Activated gamma-delta T cell treated with Interleukin-2 at 50 U/mL for 16 hours (primary cell): ENCODE measurements around the gene AKT1S1.
A peak's percentile ranks its signal among the peaks of the same experiment; 100 is the strongest.

ENCODE experiments used
- DNase-seq: peaks from one replicate; pipeline ENCODE4 v3.0.0-alpha.2; 2020

AKT1S1 gene

DNA sequence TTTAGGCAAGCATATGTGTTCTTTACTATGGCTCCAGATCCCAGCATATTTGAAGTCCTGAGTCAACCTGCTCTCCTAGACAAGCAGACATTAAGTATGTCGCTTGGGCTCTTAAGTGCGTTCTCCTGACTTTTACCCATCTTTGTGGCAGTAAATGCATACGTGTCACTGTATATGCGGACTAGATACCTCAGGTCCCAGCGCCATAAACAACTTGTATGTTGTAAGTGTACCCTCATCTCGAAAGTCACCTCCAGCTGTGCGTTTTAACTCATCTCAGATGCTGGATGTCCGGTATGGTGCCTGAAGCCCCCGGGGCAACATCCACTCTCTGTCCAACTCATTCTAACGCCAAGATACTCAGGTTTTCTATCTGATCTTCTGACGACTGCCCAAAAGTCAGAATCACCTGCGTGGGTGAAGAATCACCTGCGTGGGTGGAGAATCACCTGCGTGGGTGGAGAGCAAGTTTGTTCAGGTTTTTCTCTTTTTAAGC lies 24.5 kb downstream of the AKT1S1 start:
- no peak for DNase-seq

- peak; percentile 26 for DNase-seq
These were observed 25.5 kb downstream of the AKT1S1 start for GRCh38 chr19:49851456-49852259.

DNA sequence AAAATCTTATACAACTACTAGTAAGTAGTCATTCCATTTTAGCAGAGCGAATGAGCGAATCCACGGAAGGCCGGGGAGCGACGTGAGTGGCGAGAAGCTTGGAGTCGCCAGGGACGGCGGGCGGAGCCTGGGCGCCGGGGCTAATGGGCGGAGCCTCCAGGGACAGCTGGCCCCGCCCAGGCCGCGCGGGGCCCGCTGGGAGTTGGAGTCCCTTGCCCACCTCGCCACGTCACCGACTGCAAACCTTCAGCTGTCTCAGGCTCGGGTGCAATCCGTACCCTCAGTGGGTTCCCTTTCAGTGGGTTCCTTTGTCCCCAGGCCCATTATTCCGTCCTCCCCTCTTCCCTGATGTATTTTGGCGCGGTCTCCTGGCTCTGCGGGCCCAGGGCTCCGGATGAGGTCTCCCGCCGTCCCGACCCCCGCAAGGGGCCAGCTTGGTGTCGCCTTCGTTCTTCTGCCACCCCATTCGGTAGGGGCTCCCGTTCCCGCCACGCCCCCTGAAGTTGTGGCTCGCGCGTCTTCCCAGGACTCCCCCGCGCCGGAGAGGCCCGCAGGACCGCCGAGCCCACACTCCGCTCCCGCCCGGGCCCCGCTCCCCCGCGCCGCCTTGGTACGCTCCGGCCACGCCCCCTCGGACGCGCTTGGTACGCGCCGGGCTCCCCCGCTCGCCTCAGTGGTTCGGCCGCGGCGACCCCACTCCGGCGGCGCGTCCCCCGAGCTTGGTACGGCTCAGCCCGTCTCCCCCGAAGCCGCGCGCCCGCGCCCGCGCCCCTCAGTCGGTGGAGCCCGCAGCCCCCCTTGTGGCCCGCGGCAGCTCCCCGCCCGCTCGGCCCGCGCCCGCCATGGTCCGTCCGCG lies 26.4 kb downstream of the AKT1S1 start, which contains the start of gene PTOV1:
PTOV1 (plus strand) TSS at position 673 of the 856 bp plus-strand sequence.
- peak; percentile 84 for DNase-seq

DNA sequence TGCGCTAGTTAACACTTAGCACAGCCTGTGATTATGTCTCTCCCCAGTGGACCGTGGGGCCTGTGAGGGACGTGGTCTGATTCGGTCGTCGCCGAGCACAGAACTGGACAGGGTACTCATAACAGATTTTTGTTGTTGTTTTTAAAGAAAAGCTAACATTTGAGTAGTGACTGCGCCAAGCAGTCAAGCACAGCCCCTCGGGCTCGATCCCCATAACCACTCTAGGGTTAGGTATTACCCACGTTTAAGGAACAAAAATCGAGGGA lies 27.0 kb downstream of the AKT1S1 start:
- no peak for DNase-seq

DNA sequence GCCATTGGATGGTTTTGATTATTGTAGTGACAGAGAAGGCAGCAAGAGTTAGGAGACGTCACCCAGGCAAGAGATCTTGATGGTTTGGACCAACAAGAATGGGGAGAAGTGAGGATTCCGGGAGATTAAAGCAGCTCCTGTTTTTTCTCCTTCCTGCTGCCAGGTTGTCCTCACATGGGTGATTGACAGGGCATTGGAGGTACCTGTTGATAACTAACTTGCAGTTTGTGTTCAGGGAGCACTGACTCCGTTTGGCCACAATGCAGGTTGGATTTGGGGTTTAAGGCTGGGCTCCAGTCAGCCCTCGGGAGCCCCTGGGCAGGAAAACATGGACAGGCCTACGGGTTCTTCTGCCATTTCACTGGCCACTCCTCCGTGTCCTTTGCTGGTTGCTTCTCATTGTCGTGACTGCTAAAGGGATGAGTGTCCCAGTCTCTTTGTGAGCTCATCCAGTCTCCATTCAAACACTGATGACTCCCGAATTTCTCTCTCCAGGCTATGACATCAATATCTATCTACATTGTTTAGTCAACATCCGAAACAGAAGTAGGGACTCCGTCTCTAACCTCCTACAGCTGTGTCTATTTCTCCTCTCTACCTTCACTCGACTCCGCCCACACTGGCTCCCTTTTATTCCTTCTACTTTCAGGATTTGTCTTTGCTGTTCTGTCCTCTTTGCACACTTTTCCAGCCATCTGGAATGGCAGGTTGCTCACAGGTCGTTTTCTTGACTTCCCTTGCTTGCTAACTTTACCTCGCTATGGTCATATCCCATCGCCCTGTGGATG lies 27.5 kb downstream of the AKT1S1 start:
- DNase-seq = no peak

GRCh38 chr19:49848938-49849337 lies 28.2 kb downstream of the AKT1S1 start:
- no peak for DNase-seq

- no peak for DNase-seq
These were observed 29.1 kb downstream of the AKT1S1 start for GRCh38 chr19:49847731-49848696.

DNA sequence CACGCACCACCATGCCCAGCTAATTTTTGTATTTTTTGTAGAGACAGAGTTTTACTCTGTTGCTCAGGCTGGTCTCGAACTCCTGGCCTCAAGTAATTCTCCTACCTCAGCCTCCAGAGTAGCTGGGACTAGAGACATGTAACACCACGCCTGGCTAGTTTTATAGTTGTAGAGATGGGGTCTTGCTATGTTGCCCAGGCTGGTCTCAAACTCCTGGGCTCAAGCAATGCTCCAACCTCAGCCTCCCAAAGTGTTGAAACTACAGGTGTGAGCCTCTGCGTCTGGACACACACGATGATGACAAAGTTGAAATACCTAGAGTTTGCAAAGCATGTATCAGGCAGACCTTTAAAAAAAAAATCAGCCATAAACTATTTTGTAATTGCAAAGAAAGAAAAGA lies 30.7 kb downstream of the AKT1S1 start:
- DNase-seq = no peak

GRCh38 chr19:49845414-49845813 lies 31.7 kb downstream of the AKT1S1 start:
- no peak for DNase-seq

DNA sequence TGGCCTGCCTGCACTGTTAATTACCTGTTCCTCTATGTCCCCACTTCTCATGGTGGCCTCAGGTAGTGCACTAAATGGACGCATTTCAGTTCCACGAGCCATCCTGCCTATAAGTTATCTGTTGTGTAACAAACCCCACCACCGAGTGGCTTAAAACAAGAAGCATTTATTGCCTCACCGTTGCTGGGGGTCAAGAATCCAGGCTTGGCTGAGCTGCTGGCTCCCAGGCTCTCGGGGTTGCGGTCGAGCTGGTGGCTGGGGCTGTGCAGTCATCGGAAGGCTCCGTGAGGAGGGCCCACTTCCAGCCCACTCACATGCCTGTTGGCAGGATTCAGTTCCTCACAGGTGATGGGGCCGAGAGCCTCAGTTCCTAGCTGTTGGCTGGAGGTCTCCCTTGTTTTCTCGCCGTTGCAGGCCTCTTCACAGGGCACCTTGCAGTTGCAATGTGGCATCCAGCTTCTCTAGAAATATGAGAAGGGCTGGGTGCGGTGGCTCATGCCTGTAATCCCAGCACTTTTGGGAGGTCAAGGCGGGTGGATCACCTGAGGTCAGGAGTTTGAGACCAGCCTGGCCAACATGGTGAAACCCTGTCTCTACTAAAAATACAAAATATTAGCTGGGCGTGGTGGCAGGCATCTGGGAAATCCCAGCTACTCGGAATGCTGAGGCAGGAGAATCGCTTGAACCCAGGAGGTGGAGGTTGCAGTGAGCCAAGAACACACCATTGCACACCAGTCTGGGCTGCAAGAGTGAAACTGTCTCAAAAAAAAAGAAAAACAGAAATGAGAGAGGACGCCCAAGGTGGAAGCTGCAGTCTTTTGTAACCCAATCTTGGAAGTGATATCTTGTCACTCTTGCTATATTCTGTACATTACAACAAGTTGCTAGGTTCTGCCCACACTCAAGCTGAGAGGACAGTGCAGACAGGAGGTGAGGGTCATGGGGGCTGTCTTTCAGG lies 32.7 kb downstream of the AKT1S1 start:
- no peak for DNase-seq

DNA sequence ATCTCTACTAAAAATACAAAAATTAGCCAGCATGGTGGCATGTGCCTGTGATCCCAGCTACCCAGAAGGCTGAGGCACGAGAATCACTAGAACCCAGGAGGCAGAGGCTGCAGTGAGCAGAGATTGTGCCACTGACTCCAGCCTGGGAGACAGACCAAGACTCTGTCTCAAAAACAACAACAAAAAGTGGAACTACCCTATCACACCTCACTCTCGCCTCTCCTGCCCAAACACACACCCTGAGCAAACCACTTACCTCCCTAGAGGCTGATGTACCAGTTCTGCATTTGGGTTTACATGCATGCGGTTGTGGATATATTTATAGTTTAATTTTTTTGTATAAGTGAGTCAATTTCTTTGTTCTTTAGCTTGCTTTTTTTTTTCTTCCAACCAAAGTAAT lies 33.9 kb downstream of the AKT1S1 start:
- no peak for DNase-seq

DNA sequence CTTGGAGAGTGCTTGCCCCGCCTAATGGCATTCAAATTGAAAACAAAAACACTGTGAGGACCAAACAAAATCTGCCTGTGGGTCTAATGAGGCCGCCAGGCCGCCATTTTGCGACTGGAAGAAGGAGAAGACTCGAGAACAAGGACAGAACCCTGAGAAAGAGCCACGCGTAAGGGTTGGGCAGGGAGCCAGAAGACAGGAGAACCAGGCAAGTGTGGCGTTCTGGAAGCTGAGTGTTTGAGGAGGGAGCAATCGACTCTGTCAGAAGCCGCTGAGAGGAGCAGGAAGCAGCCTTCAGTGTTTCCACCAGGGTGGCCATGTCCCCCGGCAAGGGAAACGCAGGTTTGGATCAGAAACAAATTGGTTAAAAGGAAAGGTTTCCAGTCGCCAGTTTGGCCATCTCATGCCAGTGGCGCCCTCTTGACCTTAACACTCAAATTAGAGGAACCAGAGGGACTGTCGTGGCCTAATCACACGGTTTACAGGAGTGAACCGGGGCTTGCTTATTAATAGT lies 36.4 kb downstream of the AKT1S1 start:
- DNase-seq = no peak

DNA sequence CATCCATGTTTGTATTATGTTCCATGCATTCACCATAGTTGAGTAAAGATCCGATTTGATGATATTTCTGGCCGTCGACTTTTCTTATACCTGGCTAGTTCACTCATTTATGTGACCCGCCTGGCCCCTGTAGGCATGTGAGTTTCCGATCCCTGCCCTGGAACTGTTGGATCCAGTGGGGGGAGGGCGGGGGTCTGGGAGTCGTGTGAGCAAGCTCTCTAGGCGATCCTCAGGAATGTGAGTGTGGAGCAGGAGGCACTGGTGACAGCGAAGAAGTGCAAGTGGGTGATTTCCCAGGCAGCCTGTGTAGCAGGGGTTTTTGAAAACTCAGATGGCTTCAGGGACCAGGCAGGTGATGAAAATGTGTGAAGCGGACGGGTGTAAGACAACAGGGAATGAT lies 36.8 kb downstream of the AKT1S1 start:
- DNase-seq = no peak

DNA sequence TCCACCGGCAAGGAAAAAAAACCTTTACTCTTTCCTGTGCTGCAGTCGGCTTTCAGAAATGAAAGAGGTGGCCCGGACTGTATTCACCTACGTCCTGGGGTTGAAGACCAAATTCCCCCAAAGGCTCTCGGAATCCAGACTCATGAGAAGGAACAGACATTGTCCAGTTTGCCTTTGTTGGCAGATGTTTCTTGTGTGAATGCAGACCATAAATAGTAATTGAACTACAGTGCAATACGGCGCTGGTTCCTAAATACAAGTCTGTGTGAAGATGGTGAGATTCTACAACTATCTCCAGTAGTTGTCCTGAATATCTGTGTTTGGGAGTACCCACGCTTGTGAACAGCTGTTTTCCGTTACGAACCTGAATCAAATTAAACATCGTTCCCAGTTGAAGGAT lies 37.4 kb downstream of the AKT1S1 start:
- no peak for DNase-seq

DNA sequence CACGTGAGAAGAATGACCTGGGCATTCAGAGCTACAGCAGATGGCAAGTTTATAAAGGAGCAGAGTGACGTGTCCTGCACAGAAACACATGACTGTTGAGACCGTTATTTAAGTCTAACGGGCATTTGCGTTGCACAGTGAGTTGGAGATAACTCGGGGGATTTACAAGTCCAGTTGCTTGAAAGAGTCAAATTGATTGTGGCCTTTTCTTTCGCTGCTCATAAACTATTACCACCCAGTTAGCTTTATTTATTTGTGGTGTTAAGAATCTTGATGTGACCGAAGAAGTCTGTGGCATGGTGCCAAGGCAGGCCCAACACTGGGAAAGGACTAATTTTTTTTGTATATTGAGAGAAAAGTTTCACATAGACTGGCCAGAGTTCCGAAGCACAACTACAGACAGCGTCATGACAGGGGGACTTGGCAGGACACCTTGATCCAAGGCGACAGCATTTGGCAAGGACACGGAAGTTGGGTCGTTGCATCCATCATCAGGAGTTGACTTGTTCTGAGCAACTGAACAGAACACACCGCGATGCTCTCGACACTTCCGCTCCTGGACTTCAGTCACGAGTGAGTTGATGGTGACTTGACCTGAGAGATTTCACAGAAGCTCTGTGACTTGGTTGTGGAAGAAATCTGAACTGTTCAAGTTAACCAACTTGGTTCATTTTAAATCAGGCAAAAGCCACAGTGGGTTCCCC lies 38.1 kb downstream of the AKT1S1 start:
- no peak for DNase-seq

GRCh38 chr19:49837425-49837824 lies 39.7 kb downstream of the AKT1S1 start:
- no peak for DNase-seq

DNA sequence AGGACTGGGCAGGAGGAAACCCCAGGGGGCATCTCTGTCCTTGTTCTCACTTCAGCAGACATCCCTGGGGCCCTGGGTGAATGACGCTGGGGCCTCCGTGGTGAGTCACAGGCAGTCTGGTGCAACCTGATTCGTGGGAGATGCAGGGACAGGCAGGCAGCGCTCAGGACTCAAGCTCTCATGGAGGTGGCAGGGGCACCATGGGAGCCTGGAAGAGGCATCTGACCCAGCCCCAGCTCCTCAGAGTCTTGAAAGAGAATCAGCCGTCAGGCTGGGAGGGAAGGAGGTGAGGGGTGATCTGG lies 40.2 kb downstream of the AKT1S1 start:
- no peak for DNase-seq

DNA sequence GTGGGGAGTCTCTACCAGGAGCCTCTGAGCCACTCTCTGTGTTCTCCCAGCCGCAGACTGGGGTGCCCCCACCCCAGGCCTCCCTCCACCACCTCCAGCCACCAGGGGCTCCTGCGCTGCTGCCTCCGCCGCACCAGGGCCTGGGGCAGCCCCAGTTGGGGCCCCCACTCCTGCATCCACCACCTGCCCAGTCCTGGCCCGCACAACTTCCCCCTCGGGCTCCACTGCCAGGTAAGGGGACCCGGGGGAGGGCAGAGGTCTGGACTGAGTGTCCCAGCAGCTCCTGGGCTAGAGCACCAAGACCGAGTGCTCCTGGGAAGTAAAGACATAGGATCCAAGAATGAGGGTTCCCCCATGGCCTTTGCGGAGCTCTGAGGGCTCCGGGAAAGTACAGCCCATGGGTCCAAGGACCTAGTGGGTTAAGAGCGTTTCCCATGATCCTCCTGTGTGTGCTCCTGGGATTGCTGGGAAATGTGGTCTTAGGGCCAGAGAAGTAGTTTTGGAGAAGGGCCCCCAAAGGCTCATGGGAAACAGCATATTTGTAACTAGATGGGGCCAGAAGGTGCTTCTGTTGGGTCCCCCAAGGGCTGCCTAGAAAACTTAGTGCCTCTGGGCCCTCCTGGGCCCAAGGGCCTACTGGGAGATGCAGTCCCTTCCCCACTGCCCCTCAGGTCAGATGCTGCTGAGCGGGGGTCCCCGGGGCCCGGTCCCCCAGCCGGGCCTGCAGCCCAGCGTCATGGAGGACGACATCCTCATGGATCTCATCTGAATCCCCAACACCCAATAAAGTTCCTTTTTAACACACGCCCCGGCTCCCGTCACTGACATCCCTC lies 40.8 kb downstream of the AKT1S1 start:
- DNase-seq = no peak

DNA sequence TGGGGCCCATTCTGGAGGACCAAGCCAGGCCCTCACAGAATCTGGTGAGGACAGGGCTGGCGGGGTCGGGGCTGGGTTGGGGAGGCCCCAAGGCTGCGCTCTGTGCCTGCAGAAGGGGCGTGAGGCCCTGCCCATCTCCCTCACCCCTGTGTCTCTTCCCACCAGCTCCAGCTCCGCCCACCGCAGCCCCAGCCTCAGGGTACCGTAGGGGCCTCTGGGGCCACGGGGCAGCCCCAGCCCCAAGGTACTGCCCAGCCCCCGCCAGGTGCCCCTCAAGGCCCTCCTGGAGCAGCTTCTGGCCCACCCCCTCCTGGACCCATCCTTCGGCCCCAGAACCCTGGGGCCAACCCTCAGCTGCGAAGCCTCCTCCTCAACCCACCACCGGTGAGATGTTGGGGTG lies 41.6 kb downstream of the AKT1S1 start:
- no peak for DNase-seq
